ENCODE results near the gene MMEL1. TPM values are rescaled to one million over a fixed set of nuclear protein-coding genes. Genes with fewer than 3 reads are reported as not detected.
A peak's percentile ranks its signal among the peaks of the same experiment; 100 is the strongest.

Gene MMEL1
- total and polyA plus RNA-seq, 2 of the 13 experiments (the other 11 are each of a cell fraction or from before 2014, with no cell fraction given): 0.48 TPM; not detected in 1

DNA sequence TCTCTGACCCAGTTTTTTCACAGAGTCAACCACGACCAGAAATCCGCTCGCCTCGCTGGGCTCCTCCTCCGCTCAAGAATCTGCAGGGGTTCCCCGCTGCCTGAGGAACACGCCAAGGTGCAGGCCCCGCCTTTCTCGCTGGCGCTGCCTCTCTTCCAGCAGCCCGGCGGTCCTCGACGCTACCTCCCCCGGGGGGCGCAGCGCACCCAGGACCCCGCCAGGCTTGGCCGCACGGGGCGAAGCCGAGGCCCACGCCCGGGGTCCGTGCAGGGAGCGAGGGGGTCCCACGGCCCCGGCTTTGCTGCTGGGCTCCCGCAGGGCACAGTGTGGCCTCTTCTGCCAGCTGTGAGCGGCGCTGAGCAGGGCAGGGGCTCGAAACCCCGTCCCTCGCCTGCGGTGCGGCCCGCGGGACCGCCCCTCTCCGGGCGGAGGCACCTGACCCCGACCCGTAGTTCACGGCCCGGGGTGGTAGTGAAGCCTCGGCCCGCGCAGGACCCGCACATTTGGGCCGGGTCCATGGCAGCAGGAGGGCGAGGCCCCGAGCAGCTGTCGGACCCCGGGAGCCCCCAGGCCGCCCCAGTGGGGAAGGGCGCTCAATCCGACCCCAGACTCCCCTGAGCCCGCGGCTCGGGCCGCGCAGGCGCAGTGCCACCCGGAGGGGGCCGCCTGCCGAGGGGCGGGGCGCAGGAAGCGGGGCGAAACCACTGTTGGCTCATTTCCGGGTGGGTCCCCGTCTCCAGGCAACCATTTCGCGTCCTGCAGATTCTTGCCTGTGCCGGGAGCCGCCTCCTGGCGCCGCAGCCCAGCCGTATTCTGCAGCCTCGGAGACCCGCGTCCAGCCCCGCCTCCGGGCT is 10.0 kb upstream of the MMEL1 start (continued):
- TF ChIP-seq, protein P1, sequence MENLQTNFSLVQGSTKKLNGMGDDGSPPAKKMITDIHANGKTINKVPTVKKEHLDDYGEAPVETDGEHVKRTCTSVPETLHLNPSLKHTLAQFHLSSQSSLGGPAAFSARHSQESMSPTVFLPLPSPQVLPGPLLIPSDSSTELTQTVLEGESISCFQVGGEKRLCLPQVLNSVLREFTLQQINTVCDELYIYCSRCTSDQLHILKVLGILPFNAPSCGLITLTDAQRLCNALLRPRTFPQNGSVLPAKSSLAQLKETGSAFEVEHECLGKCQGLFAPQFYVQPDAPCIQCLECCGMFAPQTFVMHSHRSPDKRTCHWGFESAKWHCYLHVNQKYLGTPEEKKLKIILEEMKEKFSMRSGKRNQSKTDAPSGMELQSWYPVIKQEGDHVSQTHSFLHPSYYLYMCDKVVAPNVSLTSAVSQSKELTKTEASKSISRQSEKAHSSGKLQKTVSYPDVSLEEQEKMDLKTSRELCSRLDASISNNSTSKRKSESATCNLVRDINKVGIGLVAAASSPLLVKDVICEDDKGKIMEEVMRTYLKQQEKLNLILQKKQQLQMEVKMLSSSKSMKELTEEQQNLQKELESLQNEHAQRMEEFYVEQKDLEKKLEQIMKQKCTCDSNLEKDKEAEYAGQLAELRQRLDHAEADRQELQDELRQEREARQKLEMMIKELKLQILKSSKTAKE (CRISPR knock-in tag; IDR thresholded peaks at IDR 0.05; ENCODE audit: borderline replicate concordance): no peak
- TF ChIP-seq ZNF564 (CRISPR knock-in tag; IDR thresholded peaks at IDR 0.05) (no peak), NR2F2 (IDR thresholded peaks at IDR 0.05; ENCODE audit: borderline replicate concordance, low read depth) (0 out of 2 replicates have a peak, but pooled peaks have one; percentile 17), PCBP1 (IDR thresholded peaks at IDR 0.05; ENCODE audit: borderline replicate concordance, low read depth, low read length) (0 out of 2 replicates have a peak, but pooled peaks have one; percentile 16), ELF3 (CRISPR knock-in tag; IDR thresholded peaks at IDR 0.05) (peak; percentile 48; the same call in 1 of the 2 replicates), YEATS4 (CRISPR knock-in tag; IDR thresholded peaks at IDR 0.05; ENCODE audit: borderline replicate concordance) (peak; percentile 58; the same call in 1 of the 2 replicates), REL (CRISPR knock-in tag; conservative IDR thresholded peaks at IDR 0.05) (0 out of 2 replicates have a peak, but pooled peaks have one; percentile 65), HNRNPL (IDR thresholded peaks at IDR 0.05; ENCODE audit: low read depth, low read length) (0 out of 2 replicates have a peak, but pooled peaks have one; percentile 40), ZNF230 (CRISPR knock-in tag; IDR thresholded peaks at IDR 0.05) (peak; percentile 29; the same call in 1 of the 2 replicates), EEA1 (CRISPR knock-in tag; IDR thresholded peaks at IDR 0.05; ENCODE audit: borderline replicate concordance) (peak; percentile 74; the same call in 1 of the 2 replicates), SCMH1 (CRISPR knock-in tag; IDR thresholded peaks at IDR 0.05; ENCODE audit: borderline replicate concordance) (no peak), TARDBP (CRISPR knock-in tag; IDR thresholded peaks at IDR 0.05) (peak; percentile 45; the same call in 1 of the 2 replicates), ZNF431 (CRISPR knock-in tag; IDR thresholded peaks at IDR 0.05; ENCODE audit: borderline replicate concordance, low read depth) (no peak), JARID2 (CRISPR knock-in tag; IDR thresholded peaks at IDR 0.05; ENCODE audit: insufficient replicate concordance) (no peak), FOXC1 (CRISPR knock-in tag; IDR thresholded peaks at IDR 0.05; ENCODE audit: borderline replicate concordance) (peak; percentile 52; the same call in 1 of the 2 replicates), ZNF441 (CRISPR knock-in tag; IDR thresholded peaks at IDR 0.05; ENCODE audit: borderline replicate concordance) (peak; percentile 20; the same call in 1 of the 2 replicates), THAP11 (CRISPR knock-in tag; IDR thresholded peaks at IDR 0.05) (peak; percentile 60; the same call in 1 of the 2 replicates), HNRNPLL (IDR thresholded peaks at IDR 0.05; ENCODE audit: low read depth, low read length, poor library complexity, severe bottlenecking) (peak; percentile 49)
- TF ChIP-seq, protein P2, sequence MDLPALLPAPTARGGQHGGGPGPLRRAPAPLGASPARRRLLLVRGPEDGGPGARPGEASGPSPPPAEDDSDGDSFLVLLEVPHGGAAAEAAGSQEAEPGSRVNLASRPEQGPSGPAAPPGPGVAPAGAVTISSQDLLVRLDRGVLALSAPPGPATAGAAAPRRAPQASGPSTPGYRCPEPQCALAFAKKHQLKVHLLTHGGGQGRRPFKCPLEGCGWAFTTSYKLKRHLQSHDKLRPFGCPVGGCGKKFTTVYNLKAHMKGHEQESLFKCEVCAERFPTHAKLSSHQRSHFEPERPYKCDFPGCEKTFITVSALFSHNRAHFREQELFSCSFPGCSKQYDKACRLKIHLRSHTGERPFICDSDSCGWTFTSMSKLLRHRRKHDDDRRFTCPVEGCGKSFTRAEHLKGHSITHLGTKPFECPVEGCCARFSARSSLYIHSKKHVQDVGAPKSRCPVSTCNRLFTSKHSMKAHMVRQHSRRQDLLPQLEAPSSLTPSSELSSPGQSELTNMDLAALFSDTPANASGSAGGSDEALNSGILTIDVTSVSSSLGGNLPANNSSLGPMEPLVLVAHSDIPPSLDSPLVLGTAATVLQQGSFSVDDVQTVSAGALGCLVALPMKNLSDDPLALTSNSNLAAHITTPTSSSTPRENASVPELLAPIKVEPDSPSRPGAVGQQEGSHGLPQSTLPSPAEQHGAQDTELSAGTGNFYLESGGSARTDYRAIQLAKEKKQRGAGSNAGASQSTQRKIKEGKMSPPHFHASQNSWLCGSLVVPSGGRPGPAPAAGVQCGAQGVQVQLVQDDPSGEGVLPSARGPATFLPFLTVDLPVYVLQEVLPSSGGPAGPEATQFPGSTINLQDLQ (CRISPR knock-in tag; IDR thresholded peaks at IDR 0.05): no peak
- TF ChIP-seq, protein P3, sequence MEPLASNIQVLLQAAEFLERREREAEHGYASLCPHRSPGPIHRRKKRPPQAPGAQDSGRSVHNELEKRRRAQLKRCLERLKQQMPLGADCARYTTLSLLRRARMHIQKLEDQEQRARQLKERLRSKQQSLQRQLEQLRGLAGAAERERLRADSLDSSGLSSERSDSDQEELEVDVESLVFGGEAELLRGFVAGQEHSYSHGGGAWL (CRISPR knock-in tag; IDR thresholded peaks at IDR 0.05): peak; percentile 57; the same call in 1 of the 2 replicates
- TF ChIP-seq, protein P4, sequence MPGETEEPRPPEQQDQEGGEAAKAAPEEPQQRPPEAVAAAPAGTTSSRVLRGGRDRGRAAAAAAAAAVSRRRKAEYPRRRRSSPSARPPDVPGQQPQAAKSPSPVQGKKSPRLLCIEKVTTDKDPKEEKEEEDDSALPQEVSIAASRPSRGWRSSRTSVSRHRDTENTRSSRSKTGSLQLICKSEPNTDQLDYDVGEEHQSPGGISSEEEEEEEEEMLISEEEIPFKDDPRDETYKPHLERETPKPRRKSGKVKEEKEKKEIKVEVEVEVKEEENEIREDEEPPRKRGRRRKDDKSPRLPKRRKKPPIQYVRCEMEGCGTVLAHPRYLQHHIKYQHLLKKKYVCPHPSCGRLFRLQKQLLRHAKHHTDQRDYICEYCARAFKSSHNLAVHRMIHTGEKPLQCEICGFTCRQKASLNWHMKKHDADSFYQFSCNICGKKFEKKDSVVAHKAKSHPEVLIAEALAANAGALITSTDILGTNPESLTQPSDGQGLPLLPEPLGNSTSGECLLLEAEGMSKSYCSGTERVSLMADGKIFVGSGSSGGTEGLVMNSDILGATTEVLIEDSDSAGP (CRISPR knock-in tag; IDR thresholded peaks at IDR 0.05; ENCODE audit: borderline replicate concordance): peak; percentile 77; the same call in 1 of the 2 replicates

Data from HepG2 (cell line).